Thoracic aorta (tissue), 2 donors: ENCODE results near the gene CRADD. TPM values are rescaled to one million over a fixed set of nuclear protein-coding genes. Genes with fewer than 3 reads are reported as not detected.

ENCODE experiments used
- ATAC-seq: fragments of 150-250 bp; one replicate; pipeline ENCODE4 v1.8.0; 2017; ENCODE audit warnings: low read depth; ENCODE audit not compliant: insufficient number of reproducible peaks, low FRiP score
- DNase-seq: peaks from one replicate; pipeline ENCODE4 v3.0.0-alpha.2; 2020; ENCODE audit warnings: low spot score
- H3K27ac ChIP-seq, 2 donors: fragments of 200-600 bp; sonication (generic); 1 replicate in 1 of 2; 2 replicates in 1 of 2; pipeline ENCODE4 v1.5.1; 2016; ENCODE audit warnings: mild to moderate bottlenecking in 2 of 2, moderate library complexity in 2 of 2
- H3K27me3 ChIP-seq: fragments of 200-600 bp; sonication (generic); replicated peaks from 2 replicates; pipeline ENCODE4 v1.6.0; 2016; ENCODE audit warnings: mild to moderate bottlenecking; ENCODE audit not compliant: insufficient read depth
- H3K36me3 ChIP-seq: fragments of 200-600 bp; sonication (generic); one replicate; pipeline ENCODE4 v1.5.1; 2016
- H3K4me1 ChIP-seq, 2 donors: fragments of 200-600 bp; sonication (generic); 1 replicate in 1 of 2; 2 replicates in 1 of 2; pipeline versions ENCODE4 v1.5.1 to v1.6.0; 2016; ENCODE audit warnings: low read depth in 2 of 2, mild to moderate bottlenecking in 1 of 2; ENCODE audit not compliant: control insufficient read depth in 1 of 2
- H3K4me3 ChIP-seq: fragments of 200-600 bp; sonication (generic); 2 replicates; pipeline ENCODE4 v1.5.1; 2016; ENCODE audit warnings: mild to moderate bottlenecking
- H3K9me3 ChIP-seq: fragments of 200-600 bp; sonication (generic); 2 replicates; pipeline ENCODE4 v1.5.1; 2016
- total RNA-seq, 2 donors: library from RNA; depleted of rRNA; stranded (reverse); fragments of >200 nt; gene quantifications; one replicate each; pipeline versions ENCODE4 v1.1.0 to v1.2.3, GENCODE V29; 2016
- TF ChIP-seq, protein P1 (sequence below): fragments of 200-600 bp; sonication (generic); IDR thresholded peaks from one replicate; pipeline ENCODE4 v1.5.1; 2019; ENCODE audit warnings: antibody characterized with exemption

CRADD gene
- 10 to 100 TPM; 33.0 to 57.9 TPM for total RNA-seq

DNA sequence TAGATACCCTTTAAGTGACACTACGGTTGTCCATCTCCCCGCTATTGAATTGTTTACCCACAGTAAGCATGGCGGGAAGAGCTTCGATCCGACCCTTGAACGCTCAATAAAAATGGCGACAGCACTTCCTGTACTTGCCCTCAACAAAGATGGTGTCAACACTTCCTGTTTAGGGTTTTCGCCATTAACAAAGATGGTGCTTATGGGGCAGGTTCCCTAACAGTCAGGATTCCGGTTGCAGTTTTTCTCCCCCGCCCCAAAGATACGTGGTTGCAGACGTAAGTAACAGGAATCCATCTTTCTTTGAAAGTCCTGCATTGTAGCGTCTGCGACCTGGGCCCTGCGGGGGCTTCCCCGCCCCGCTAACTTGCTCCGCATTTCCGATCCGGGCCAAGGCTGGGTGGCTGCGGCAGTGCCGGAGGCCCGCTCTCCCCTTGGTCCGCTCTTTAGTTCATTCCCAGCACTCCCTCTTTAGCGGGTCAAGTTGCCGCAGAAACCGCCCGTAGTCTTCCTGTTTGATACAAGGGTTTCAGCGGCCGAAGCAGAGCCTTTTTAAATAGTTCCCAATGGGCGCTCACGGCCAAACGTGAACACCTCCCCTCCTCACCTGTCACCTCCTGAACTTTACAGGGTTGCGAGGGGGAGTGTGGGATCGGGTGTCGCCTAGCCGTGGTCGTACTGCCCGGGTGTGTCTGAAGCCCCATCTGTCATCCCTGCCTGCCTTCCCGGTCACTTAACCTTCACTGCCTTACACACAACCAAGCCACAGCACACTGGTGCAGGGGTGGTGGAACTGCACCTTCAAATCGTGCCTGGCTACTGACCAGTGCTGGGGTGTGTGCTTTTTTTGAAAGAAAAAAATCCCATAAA, at the start of gene CRADD:
CRADD (plus strand) TSS at position 181 of the 870 bp plus-strand sequence.
- Histone ChIP-seq H3K4me3 (peak within 1 kb of the TSS; percentile 81), H3K9me3 (no peaks in the 10 kb centered on the region), H3K36me3 (no peaks in the 10 kb centered on the region), H3K4me1 (peaks cover 11 to 34% of the 10 kb centered on the region in 2 donors), H3K27ac (peak within 1 kb of the TSS; percentile 95 to 97), H3K27me3 (no peaks in the 10 kb centered on the region)
- peak; percentile 96 for ATAC-seq
- TF ChIP-seq, protein P1, sequence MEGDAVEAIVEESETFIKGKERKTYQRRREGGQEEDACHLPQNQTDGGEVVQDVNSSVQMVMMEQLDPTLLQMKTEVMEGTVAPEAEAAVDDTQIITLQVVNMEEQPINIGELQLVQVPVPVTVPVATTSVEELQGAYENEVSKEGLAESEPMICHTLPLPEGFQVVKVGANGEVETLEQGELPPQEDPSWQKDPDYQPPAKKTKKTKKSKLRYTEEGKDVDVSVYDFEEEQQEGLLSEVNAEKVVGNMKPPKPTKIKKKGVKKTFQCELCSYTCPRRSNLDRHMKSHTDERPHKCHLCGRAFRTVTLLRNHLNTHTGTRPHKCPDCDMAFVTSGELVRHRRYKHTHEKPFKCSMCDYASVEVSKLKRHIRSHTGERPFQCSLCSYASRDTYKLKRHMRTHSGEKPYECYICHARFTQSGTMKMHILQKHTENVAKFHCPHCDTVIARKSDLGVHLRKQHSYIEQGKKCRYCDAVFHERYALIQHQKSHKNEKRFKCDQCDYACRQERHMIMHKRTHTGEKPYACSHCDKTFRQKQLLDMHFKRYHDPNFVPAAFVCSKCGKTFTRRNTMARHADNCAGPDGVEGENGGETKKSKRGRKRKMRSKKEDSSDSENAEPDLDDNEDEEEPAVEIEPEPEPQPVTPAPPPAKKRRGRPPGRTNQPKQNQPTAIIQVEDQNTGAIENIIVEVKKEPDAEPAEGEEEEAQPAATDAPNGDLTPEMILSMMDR: peak; percentile 20
- peak; percentile 67 for DNase-seq

DNA sequence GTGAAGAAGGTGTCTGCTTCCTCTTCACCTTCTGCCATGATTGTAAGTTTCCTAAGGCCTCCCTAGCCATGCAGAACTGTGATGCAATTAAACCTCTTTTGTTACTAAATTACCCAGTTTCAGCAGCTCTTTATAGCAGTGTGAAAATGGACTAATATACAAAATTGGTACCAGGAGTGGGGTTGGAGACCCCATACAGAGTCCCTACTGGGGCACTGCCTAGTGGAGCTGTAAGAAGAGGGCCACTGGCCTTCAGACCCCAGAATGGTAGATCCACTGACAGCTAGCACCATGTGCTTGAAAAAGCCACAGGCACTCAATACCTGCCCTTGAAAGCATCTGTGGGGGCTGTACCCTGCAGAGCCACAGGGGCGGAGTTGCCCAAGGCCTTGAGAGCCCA, 44.8 kb upstream of the CRADD start:
- no peaks in the 10 kb centered on the region for H3K4me1 ChIP-seq
- TF ChIP-seq, protein P1: no peak
- DNase-seq (no peak), ATAC-seq (no peak)
- H3K27ac ChIP-seq: no peak overlapping the region
- H3K27me3 ChIP-seq: no peaks in the 10 kb centered on the region
- no peak overlapping the region for H3K4me3 ChIP-seq
- H3K9me3 ChIP-seq: no peaks in the 10 kb centered on the region
- no peaks in the 10 kb centered on the region for H3K36me3 ChIP-seq

DNA sequence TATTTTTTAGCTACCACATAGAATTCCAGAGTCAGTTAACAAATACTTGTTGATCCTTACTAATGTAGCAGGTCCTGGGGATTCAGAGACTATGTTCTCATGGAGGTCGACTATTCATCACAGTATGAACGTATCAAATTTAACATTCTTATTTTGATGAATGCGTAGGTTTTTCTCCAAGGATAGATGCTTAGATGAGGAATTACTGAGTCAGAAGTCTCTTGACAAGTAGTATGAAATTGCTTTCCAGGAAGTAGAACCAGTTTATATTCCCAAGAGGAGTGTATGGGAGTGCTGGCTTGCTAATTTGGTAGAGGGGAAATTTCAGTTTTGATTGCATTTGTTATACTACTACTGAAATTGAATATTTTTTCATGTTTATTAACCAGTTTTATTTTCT, 42.8 kb upstream of the CRADD start:
- Histone ChIP-seq H3K4me3 (no peak overlapping the region), H3K36me3 (no peaks in the 10 kb centered on the region), H3K4me1 (no peaks in the 10 kb centered on the region), H3K9me3 (no peaks in the 10 kb centered on the region), H3K27ac (no peak overlapping the region), H3K27me3 (no peaks in the 10 kb centered on the region)
- TF ChIP-seq, protein P1: no peak
- ATAC-seq: no peak
- no peak for DNase-seq

DNA sequence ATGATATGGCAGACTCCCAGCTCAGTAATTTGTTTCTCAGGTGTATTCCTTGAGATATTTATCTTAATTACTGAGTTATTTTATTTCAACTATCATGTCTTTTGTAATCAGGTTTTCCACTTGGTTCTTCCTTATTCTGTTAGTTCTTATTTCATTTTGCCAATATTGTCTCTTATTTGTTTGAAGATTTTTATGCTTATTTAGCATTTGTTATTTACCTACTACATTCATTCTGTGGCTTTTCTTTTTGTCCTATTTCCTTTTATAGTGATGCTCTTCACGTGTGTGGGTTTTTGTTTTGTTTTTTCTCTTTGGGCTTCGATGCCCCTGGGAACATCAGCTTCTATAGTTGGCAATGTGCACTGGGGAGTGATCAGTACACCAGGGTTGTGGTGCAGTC, 40.5 kb upstream of the CRADD start:
- H3K9me3 ChIP-seq: no peaks in the 10 kb centered on the region
- TF ChIP-seq, protein P1: no peak
- no peak overlapping the region for H3K4me3 ChIP-seq
- DNase-seq (no peak), ATAC-seq (no peak)
- no peaks in the 10 kb centered on the region for H3K27me3 ChIP-seq
- H3K4me1 ChIP-seq: no peaks in the 10 kb centered on the region
- H3K36me3 ChIP-seq: no peaks in the 10 kb centered on the region
- no peak overlapping the region for H3K27ac ChIP-seq

DNA sequence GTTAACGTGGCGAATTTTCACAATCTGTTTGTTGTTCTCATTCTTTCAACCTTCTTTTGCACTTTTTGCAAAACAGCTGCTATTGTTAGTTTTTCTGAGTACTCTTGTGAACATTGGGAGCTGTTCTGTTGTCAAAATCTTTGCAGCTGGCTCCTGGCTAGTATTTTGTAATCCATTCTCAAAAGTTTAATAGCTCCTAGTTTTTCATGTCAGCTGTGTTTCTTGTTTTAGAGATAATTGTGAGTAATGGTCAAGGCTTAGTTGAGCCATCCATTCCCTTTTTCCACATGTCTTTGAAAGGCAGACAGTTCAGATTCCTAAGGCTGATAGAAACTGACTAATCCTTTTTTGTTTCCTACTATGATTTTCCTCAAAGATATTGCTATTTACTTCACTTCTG, 39.1 kb upstream of the CRADD start:
- no peak overlapping the region for H3K27ac ChIP-seq
- DNase-seq (no peak), ATAC-seq (no peak)
- no peaks in the 10 kb centered on the region for H3K36me3 ChIP-seq
- H3K27me3 ChIP-seq: no peaks in the 10 kb centered on the region
- H3K4me1 ChIP-seq: no peaks in the 10 kb centered on the region
- H3K9me3 ChIP-seq: no peaks in the 10 kb centered on the region
- TF ChIP-seq, protein P1: no peak
- no peak overlapping the region for H3K4me3 ChIP-seq
